Measurements from ENCODE around the gene PRR33.
"Not testable (repeated sequence)": the region's sequence is repeated elsewhere in the genome, so short reads cannot be mapped to it uniquely, and the experiment has no call there.

The PRR33 gene

GRCh38 chr11:1888811-1889210, 2.9 kb downstream of the PRR33 start:
- DNase-seq, result no peak

GRCh38 chr11:1888347-1888753, 3.3 kb downstream of the PRR33 start:
- no peak for DNase-seq

GRCh38 chr11:1887451-1888346, 4.0 kb downstream of the PRR33 start:
- no peak for DNase-seq

GRCh38 chr11:1886551-1886950, 5.1 kb downstream of the PRR33 start:
- not testable (repeated sequence) for DNase-seq

- DNase-seq, result no peak
Observed at GRCh38 chr11:1884303-1884700, 7.4 kb downstream of the PRR33 start.

GRCh38 chr11:1883346-1884302, 8.1 kb downstream of the PRR33 start:
- DNase-seq, result no peak

- peak; percentile 75 for DNase-seq
Observed at GRCh38 chr11:1882265-1883238, 9.1 kb downstream of the PRR33 start.

- no peak for DNase-seq
Observed at GRCh38 chr11:1881442-1882264, 10.0 kb downstream of the PRR33 start.

GRCh38 chr11:1880746-1881441, 10.8 kb downstream of the PRR33 start:
- DNase-seq, result no peak

- DNase-seq, result no peak
Observed at GRCh38 chr11:1879941-1880720, 11.6 kb downstream of the PRR33 start.

- DNase-seq, result no peak
Observed at GRCh38 chr11:1879342-1879940, 12.3 kb downstream of the PRR33 start.

- no peak for DNase-seq
Observed at GRCh38 chr11:1878137-1879031, 13.3 kb downstream of the PRR33 start.

GRCh38 chr11:1877211-1878136, 14.2 kb downstream of the PRR33 start:
- DNase-seq, result peak; percentile 76

- peak; percentile 13 for DNase-seq
Observed at GRCh38 chr11:1876361-1877063, 15.2 kb downstream of the PRR33 start.

- DNase-seq, result not testable (repeated sequence)
Observed at GRCh38 chr11:1875851-1876301, 15.8 kb downstream of the PRR33 start.

- peak; percentile 40 for DNase-seq
Observed at GRCh38 chr11:1875093-1875850, 16.4 kb downstream of the PRR33 start.
